ENCODE data around the gene ZNF814. TPM values are rescaled to one million over a fixed set of nuclear protein-coding genes. Genes with fewer than 3 reads are reported as not detected.

Gene ZNF814
- total RNA-seq, 1 experiment from 2014 or later: 8.6 TPM

DNA sequence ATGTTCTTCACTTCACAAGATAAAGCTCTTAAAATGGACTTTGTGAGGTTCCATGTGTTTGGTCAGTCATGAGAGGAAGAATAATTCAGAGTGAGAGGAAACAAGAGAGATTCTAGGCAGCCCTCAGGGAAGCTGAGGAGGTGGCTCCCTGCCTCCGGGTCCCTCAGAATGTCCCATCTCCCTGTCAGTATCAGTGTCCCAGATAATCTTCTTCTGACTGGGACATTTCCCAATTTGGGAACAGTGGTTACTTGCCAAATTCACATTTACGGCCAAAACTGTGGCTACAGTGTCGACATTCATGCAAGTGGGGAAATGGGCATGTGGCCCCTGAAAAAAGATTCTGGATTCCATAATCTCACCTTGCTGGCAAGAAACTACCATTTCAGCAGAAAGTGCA is 18.6 kb upstream of the ZNF814 start:
- Histone ChIP-seq H3K4me3 (no peak overlapping the region), H3K4me1 (replicated peaks; ENCODE audit: insufficient read depth) (no peaks in the 10 kb centered on the region), H3K27ac (no peak overlapping the region), H3K9me3 (ENCODE audit: insufficient read depth, low read depth) (peaks cover 44% of the 10 kb centered on the region), H3K9me2 (ENCODE audit: insufficient read depth) (no peaks in the 10 kb centered on the region), H3F3A (ENCODE audit: insufficient read depth, low read depth) (no peaks in the 10 kb centered on the region), H3K36me3 (ENCODE audit: low read depth) (peaks cover 39% of the 10 kb centered on the region), H3K4me2 (no peak overlapping the region), H4K20me1 (ENCODE audit: insufficient read depth) (no peaks in the 10 kb centered on the region), H3K79me2 (ENCODE audit: low read depth) (no peaks in the 10 kb centered on the region; the same call in 1 of the 2 replicates), H2AFZ (no peak overlapping the region), H3K27me3 (ENCODE audit: insufficient read depth, low read depth) (no peaks in the 10 kb centered on the region)
- intact Hi-C loops (cut with micrococcal nuclease; ENCODE audit: unreplicated experiment): loop anchor here (10.0 kb wide), 1 partner anchor 163 kb away; the partner anchor contains the start of gene ZNF776
- ChIA-PET POLR2A (ENCODE audit: unreplicated experiment) (no interaction called here), CTCF (no interaction called here)
- no TSS peak for BruUV-seq (replicated peaks)
- no peak for TF ChIP-seq EZH2 (IDR thresholded peaks at IDR 0.05; ENCODE audit: low read depth)
- TF ChIP-seq, protein P1, sequence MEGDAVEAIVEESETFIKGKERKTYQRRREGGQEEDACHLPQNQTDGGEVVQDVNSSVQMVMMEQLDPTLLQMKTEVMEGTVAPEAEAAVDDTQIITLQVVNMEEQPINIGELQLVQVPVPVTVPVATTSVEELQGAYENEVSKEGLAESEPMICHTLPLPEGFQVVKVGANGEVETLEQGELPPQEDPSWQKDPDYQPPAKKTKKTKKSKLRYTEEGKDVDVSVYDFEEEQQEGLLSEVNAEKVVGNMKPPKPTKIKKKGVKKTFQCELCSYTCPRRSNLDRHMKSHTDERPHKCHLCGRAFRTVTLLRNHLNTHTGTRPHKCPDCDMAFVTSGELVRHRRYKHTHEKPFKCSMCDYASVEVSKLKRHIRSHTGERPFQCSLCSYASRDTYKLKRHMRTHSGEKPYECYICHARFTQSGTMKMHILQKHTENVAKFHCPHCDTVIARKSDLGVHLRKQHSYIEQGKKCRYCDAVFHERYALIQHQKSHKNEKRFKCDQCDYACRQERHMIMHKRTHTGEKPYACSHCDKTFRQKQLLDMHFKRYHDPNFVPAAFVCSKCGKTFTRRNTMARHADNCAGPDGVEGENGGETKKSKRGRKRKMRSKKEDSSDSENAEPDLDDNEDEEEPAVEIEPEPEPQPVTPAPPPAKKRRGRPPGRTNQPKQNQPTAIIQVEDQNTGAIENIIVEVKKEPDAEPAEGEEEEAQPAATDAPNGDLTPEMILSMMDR (conservative IDR thresholded peaks at IDR 0.05): no peak
- DNase-seq: no peak

DNA sequence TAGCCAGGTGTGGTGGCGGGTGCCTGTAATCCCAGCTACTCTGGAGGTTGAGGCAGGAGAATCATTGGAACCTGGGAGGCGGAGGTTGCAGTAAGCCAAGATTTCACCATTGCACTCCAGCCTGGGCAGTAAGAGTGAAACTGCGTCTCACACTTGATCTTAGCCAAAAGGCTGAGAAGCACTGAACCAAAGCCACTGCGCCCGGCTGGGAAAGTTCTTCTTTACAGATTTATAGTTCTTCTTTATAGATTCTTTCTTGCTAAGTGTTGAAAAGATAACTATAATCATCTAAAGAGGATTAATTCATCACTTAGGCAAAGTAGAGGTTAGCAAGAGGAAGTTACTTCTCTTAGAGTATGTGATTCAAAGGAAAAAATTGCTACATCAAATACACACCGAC is 16.4 kb upstream of the ZNF814 start:
- Histone ChIP-seq H3F3A (ENCODE audit: insufficient read depth, low read depth) (no peaks in the 10 kb centered on the region), H2AFZ (no peak overlapping the region), H3K9me2 (ENCODE audit: insufficient read depth) (no peaks in the 10 kb centered on the region), H3K27me3 (ENCODE audit: insufficient read depth, low read depth) (no peaks in the 10 kb centered on the region), H3K9me3 (ENCODE audit: insufficient read depth, low read depth) (peaks cover 32% of the 10 kb centered on the region), H3K4me1 (replicated peaks; ENCODE audit: insufficient read depth) (no peaks in the 10 kb centered on the region), H3K4me2 (no peak overlapping the region), H3K36me3 (ENCODE audit: low read depth) (peaks cover 26% of the 10 kb centered on the region), H3K79me2 (ENCODE audit: low read depth) (no peaks in the 10 kb centered on the region), H3K4me3 (no peak overlapping the region), H4K20me1 (ENCODE audit: insufficient read depth) (no peaks in the 10 kb centered on the region), H3K27ac (no peak overlapping the region)
- TF ChIP-seq, protein P1 (conservative IDR thresholded peaks at IDR 0.05): no peak
- TF ChIP-seq EZH2 (IDR thresholded peaks at IDR 0.05; ENCODE audit: low read depth): no peak
- ChIA-PET CTCF (no interaction called here), POLR2A (ENCODE audit: unreplicated experiment) (no interaction called here)
- DNase-seq: no peak
- no TSS peak for BruUV-seq (replicated peaks)
- intact Hi-C loops (cut with micrococcal nuclease; ENCODE audit: unreplicated experiment): loop anchor here (10.0 kb wide), 1 partner anchor 160 kb away; the partner anchor contains the start of gene ZNF776

DNA sequence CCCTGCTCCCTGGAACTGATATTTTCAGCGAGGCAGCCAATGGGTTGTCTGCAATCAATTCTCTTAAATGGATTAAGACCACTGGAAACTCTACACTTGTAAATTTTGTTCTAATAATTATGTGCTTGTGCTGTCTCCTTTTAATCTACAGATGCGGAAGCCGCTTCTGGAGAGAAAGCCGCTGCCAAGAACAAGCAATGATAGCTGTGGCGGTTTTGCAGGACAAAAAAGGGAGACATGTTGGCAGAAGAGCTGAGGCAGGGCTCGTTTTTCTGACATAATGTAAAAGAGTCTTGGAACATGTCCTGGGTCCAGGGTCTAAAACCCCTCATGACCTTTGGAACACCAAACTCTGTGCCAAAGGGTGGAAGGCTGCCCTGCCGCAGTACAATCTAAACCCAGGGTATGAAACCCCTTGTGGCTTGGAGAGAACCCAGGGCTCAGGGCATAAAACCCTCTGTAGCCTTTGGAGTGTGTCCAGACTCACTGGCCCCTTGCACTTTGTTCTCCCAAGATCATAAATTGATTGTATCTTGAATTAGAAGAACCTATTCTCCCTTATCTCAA is 14.9 kb upstream of the ZNF814 start:
- no peaks in the 10 kb centered on the region for H3K9me2 ChIP-seq (ENCODE audit: insufficient read depth)
- no peaks in the 10 kb centered on the region for H3F3A ChIP-seq (ENCODE audit: insufficient read depth, low read depth)
- POLR2A ChIA-PET (ENCODE audit: unreplicated experiment): interaction anchor here (0.6 kb wide), 1 partner anchor 713 kb away, joined by 4 read pairs; the partner anchor contains the start of gene ZNF264
- CTCF ChIA-PET: interaction anchor here (0.6 kb wide), 1 partner anchor 10 kb away, joined by 24 read pairs; no protein-coding TSS in a partner anchor
- no peak for DNase-seq
- H4K20me1 ChIP-seq (ENCODE audit: insufficient read depth): no peaks in the 10 kb centered on the region
- H3K4me2 ChIP-seq: no peak overlapping the region
- H3K27ac ChIP-seq: no peak overlapping the region
- peaks cover 33% of the 10 kb centered on the region for H3K9me3 ChIP-seq (ENCODE audit: insufficient read depth, low read depth)
- TF ChIP-seq, protein P1 (conservative IDR thresholded peaks at IDR 0.05): peak; percentile 48; the same call in 1 of the 2 replicates
- TF ChIP-seq EZH2 (IDR thresholded peaks at IDR 0.05; ENCODE audit: low read depth): no peak
- no peak overlapping the region for H2AFZ ChIP-seq
- no peaks in the 10 kb centered on the region for H3K4me1 ChIP-seq (replicated peaks; ENCODE audit: insufficient read depth)
- H3K36me3 ChIP-seq (ENCODE audit: low read depth): peaks cover 18% of the 10 kb centered on the region
- no peaks in the 10 kb centered on the region for H3K27me3 ChIP-seq (ENCODE audit: insufficient read depth, low read depth)
- intact Hi-C loops (cut with micrococcal nuclease; ENCODE audit: unreplicated experiment): loop anchor here (5.0 to 10.0 kb wide), 2 partner anchors 159 to 491 kb away; partner anchors contain the start of genes ZNF17 and ZNF776
- no peak overlapping the region for H3K4me3 ChIP-seq
- BruUV-seq (replicated peaks): no TSS peak
- no peaks in the 10 kb centered on the region for H3K79me2 ChIP-seq (ENCODE audit: low read depth)

All from PC-9 (cell line).